ENCODE measurements around the gene PHLPP1.

The PHLPP1 gene

GRCh38 chr18:62773691-62774090 is 58.4 kb downstream of the PHLPP1 start:
- no peak overlapping the region for H3K9ac ChIP-seq (ENCODE audit: low read depth, low read length)
- peaks cover 39% of the 10 kb centered on the region for H3K4me1 ChIP-seq (ENCODE audit: insufficient read depth, low read length)
- no peak overlapping the region for H3K4me3 ChIP-seq (ENCODE audit: low read length)
- no peaks in the 10 kb centered on the region for H3K36me3 ChIP-seq (ENCODE audit: insufficient read depth, low read length)
- no peak overlapping the region; the same call in 1 of the 2 replicates for H3K27ac ChIP-seq (ENCODE audit: low read depth, low read length)
- 94% methylated on average over 1 of the region's 3 CpGs for WGBS
- no peaks in the 10 kb centered on the region for H3K9me3 ChIP-seq (ENCODE audit: insufficient read depth, low read depth, low read length)
- no peaks in the 10 kb centered on the region for H3K27me3 ChIP-seq (ENCODE audit: insufficient read depth, low read length)

DNA sequence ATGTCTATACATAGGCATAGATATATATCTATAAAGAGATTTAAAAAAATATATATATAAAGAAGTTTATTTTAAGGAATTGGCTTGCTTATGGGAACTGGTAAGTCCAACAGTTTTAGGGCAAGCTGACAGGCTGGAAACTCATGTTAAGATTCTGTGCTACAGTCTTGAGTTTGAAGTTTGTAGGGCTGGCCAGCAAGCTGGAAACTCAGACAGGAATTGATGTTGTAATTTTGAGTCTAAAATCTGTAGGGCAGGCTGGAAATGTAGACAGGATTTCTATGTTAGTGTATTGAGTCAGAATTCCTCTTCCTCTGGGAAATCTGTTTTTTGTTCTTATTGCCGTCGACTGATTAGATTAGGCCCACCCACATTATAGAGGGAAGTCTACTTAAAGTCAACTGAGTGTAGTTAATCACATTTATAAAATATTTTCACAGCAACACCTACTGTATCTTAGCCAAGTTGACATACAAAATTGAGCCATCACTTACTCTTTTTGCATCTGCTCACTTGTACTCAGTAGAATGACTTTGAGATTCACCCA is 60.8 kb downstream of the PHLPP1 start:
- no CpG with 5 or more reads among the region's 2 CpGs for WGBS
- H3K4me1 ChIP-seq (ENCODE audit: insufficient read depth, low read length) = peaks cover 63% of the 10 kb centered on the region
- H3K4me3 ChIP-seq (ENCODE audit: low read length) = no peak overlapping the region
- H3K9me3 ChIP-seq (ENCODE audit: insufficient read depth, low read depth, low read length) = no peaks in the 10 kb centered on the region
- H3K27ac ChIP-seq (ENCODE audit: low read depth, low read length) = no peak overlapping the region
- no peaks in the 10 kb centered on the region for H3K36me3 ChIP-seq (ENCODE audit: insufficient read depth, low read length)
- no peaks in the 10 kb centered on the region for H3K27me3 ChIP-seq (ENCODE audit: insufficient read depth, low read length)
- no peak overlapping the region for H3K9ac ChIP-seq (ENCODE audit: low read depth, low read length)

- no peaks in the 10 kb centered on the region for H3K36me3 ChIP-seq (ENCODE audit: insufficient read depth, low read length)
- H3K9me3 ChIP-seq (ENCODE audit: insufficient read depth, low read depth, low read length) = no peaks in the 10 kb centered on the region
- peaks cover 74% of the 10 kb centered on the region for H3K4me1 ChIP-seq (ENCODE audit: insufficient read depth, low read length)
- no peaks in the 10 kb centered on the region for H3K27me3 ChIP-seq (ENCODE audit: insufficient read depth, low read length)
- WGBS = 88% methylated on average over 1 of the region's 1 CpG
- H3K4me3 ChIP-seq (ENCODE audit: low read length) = no peak overlapping the region
- no peak overlapping the region for H3K9ac ChIP-seq (ENCODE audit: low read depth, low read length)
- H3K27ac ChIP-seq (ENCODE audit: low read depth, low read length) = no peak overlapping the region
These were observed 62.5 kb downstream of the PHLPP1 start for GRCh38 chr18:62777814-62778213.

DNA sequence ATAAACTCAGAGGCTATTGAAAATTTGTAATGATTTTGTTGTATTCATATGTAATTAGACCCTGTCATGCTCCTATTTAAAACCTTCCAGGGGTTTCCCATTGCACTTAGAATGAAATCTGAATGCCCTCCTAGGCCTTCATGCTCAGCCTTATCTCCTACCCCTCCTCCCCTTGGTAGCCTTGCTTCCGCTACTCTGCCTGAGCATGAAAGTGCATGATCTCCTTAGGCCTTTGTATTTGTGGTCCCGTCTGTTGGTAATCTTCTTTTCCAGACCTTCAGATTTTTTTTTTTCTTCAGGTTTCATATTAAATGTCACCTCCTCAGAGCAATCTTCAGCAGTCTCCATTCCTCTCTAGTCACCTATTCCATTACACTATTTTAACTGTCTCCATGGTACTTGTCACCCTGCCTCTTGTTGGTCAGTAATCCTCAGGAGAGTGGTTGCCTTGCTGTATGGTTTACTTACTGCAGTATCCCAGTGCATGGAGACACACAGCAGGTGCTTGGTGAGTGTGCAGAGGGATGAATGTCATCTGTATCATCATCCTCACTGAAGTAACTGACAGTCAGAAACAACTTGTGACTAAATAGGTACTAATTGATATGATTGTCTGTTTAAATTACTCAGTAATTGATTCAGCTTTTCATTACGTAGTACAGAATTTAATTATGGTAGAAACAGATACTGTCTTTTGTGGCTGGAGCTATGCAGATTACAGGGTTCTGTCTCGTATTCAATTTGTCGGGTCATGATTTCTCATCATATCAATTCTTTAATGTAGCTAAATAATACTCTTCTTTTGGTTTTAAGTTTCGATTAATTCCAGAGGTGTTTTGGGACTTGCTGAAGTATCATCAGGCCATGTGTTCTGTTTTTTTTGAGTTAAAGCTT is 63.9 kb downstream of the PHLPP1 start:
- H3K27me3 ChIP-seq (ENCODE audit: insufficient read depth, low read length) = no peaks in the 10 kb centered on the region
- H3K4me1 ChIP-seq (ENCODE audit: insufficient read depth, low read length) = peaks cover 69% of the 10 kb centered on the region
- H3K9me3 ChIP-seq (ENCODE audit: insufficient read depth, low read depth, low read length) = no peaks in the 10 kb centered on the region
- no peak overlapping the region for H3K4me3 ChIP-seq (ENCODE audit: low read length)
- H3K36me3 ChIP-seq (ENCODE audit: insufficient read depth, low read length) = no peaks in the 10 kb centered on the region
- WGBS = 67% methylated on average over 4 of the region's 6 CpGs
- peak overlapping the region; percentile 59 for H3K27ac ChIP-seq (ENCODE audit: low read depth, low read length)
- H3K9ac ChIP-seq (ENCODE audit: low read depth, low read length) = no peak overlapping the region

DNA sequence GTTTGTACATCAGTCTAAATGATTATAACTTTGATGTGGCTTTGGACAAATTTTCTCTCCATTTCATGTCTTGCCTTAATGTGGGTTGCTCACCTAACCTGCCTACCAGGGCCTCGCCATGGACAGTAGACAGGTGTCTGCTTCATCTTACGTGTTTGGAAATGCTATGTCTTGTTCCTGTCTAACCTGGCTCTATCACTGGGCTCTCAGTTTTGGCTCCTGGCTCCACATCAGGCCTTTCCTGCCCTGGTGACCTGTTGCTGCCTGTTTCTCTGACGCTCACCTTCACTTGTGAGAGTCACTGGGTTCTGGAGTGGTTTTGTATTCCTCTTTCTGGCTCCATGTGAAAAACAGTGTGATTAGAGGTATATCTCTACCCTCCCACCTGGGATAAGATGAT is 65.9 kb downstream of the PHLPP1 start:
- Histone ChIP-seq H3K27ac (ENCODE audit: low read depth, low read length) (no peak overlapping the region; the same call in 1 of the 2 replicates), H3K36me3 (ENCODE audit: insufficient read depth, low read length) (no peaks in the 10 kb centered on the region), H3K4me3 (ENCODE audit: low read length) (no peak overlapping the region), H3K27me3 (ENCODE audit: insufficient read depth, low read length) (no peaks in the 10 kb centered on the region), H3K9me3 (ENCODE audit: insufficient read depth, low read depth, low read length) (no peaks in the 10 kb centered on the region), H3K4me1 (ENCODE audit: insufficient read depth, low read length) (peaks cover 82% of the 10 kb centered on the region), H3K9ac (ENCODE audit: low read depth, low read length) (no peak overlapping the region)
- WGBS = 93% methylated on average over 3 of the region's 3 CpGs

- no peak overlapping the region for H3K27ac ChIP-seq (ENCODE audit: low read depth, low read length)
- no peaks in the 10 kb centered on the region for H3K9me3 ChIP-seq (ENCODE audit: insufficient read depth, low read depth, low read length)
- 95% methylated on average over 2 of the region's 2 CpGs for WGBS
- H3K4me1 ChIP-seq (ENCODE audit: insufficient read depth, low read length) = peaks cover 88% of the 10 kb centered on the region
- no peaks in the 10 kb centered on the region for H3K27me3 ChIP-seq (ENCODE audit: insufficient read depth, low read length)
- no peaks in the 10 kb centered on the region for H3K36me3 ChIP-seq (ENCODE audit: insufficient read depth, low read length)
- H3K9ac ChIP-seq (ENCODE audit: low read depth, low read length) = no peak overlapping the region
- no peak overlapping the region for H3K4me3 ChIP-seq (ENCODE audit: low read length)
These were observed 66.6 kb downstream of the PHLPP1 start for GRCh38 chr18:62781893-62782292.

DNA sequence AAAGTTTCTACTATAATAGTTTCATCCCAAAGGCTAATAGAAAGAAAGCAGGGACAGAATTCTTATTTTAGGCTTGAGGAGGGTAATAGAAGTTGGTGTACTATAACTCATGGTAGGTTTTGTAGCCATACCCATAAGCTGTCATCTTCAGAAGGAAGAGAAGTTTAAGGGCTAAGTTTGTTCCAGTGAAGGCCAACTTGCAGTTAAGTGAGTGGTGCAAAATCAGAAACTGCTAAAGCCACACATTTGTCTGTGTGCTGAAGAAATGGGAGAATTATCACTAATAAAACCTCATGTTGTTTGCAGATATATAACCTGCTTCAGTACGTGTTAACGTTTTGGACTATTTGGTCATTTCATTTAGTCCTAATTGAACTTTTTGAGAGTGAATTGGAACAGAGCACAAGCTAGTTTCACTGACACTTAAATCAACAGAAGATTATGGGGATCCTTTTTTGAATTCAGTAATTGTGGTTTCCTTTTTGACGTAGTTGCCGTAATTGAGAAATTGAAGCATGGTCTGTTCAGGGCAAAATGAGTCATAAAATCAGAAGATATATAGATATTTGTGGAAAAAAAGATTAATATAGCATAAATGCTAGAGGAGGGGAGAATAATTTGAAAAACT is 69.1 kb downstream of the PHLPP1 start:
- Histone ChIP-seq H3K4me3 (ENCODE audit: low read length) (no peak overlapping the region), H3K9me3 (ENCODE audit: insufficient read depth, low read depth, low read length) (no peaks in the 10 kb centered on the region), H3K9ac (ENCODE audit: low read depth, low read length) (no peak overlapping the region), H3K27ac (ENCODE audit: low read depth, low read length) (no peak overlapping the region), H3K4me1 (ENCODE audit: insufficient read depth, low read length) (peaks cover 94% of the 10 kb centered on the region), H3K36me3 (ENCODE audit: insufficient read depth, low read length) (no peaks in the 10 kb centered on the region), H3K27me3 (ENCODE audit: insufficient read depth, low read length) (no peaks in the 10 kb centered on the region)
- WGBS = 95% methylated on average over 4 of the region's 4 CpGs

- H3K4me3 ChIP-seq (ENCODE audit: low read length) = no peak overlapping the region
- peaks cover 94% of the 10 kb centered on the region for H3K4me1 ChIP-seq (ENCODE audit: insufficient read depth, low read length)
- H3K27ac ChIP-seq (ENCODE audit: low read depth, low read length) = no peak overlapping the region
- H3K36me3 ChIP-seq (ENCODE audit: insufficient read depth, low read length) = no peaks in the 10 kb centered on the region
- no peaks in the 10 kb centered on the region for H3K9me3 ChIP-seq (ENCODE audit: insufficient read depth, low read depth, low read length)
- no peaks in the 10 kb centered on the region for H3K27me3 ChIP-seq (ENCODE audit: insufficient read depth, low read length)
- H3K9ac ChIP-seq (ENCODE audit: low read depth, low read length) = no peak overlapping the region
- WGBS = 59% methylated on average over 2 of the region's 3 CpGs
These were observed 69.6 kb downstream of the PHLPP1 start for GRCh38 chr18:62784966-62785413.

DNA sequence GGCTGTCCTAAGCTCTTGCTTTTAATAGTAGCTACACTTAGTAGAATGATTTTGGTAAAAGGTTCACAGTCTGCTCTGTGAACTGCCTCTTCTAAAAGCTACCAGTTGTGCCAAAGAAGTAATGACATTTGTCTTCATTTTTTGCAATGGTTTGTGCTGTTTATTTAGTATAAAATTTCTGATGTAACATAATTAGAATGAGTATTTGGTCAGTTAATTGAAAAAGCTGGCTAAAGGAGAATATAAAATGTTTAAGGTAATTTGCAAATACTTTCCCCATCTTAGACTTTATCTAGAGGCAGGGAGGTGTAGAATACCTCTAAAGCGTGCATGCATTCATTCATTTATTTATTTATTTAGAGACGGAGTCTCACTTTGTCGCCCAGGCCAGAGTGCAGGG is 71.3 kb downstream of the PHLPP1 start:
- Histone ChIP-seq H3K9ac (ENCODE audit: low read depth, low read length) (no peak overlapping the region), H3K27me3 (ENCODE audit: insufficient read depth, low read length) (no peaks in the 10 kb centered on the region), H3K4me3 (ENCODE audit: low read length) (no peak overlapping the region), H3K4me1 (ENCODE audit: insufficient read depth, low read length) (peaks cover 94% of the 10 kb centered on the region), H3K9me3 (ENCODE audit: insufficient read depth, low read depth, low read length) (no peaks in the 10 kb centered on the region), H3K36me3 (ENCODE audit: insufficient read depth, low read length) (no peaks in the 10 kb centered on the region), H3K27ac (ENCODE audit: low read depth, low read length) (no peak overlapping the region)
- WGBS = 100% methylated on average over 2 of the region's 3 CpGs

DNA sequence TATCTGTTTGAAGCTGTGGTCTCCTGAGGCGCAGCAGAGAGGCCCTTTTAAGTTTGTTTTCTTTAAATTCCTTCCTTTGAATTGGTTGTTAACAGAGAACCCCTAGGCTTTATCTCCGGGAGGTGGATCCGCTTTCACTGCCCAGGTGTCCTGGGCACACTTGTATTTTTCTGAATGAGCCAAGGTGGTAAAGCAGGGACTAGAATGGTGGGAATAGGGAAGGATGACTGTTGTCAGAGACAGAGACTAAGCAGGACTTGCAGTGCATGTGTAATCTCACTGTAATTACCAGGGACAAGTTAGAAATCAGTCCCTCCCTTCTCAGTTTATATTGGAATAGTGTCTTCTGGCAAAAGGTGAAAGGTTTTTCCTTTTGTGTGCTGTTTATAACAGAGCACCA is 72.8 kb downstream of the PHLPP1 start:
- Histone ChIP-seq H3K9me3 (ENCODE audit: insufficient read depth, low read depth, low read length) (no peaks in the 10 kb centered on the region), H3K4me3 (ENCODE audit: low read length) (0 out of 2 replicates have a peak overlapping the region, but pooled peaks have one; percentile 0), H3K36me3 (ENCODE audit: insufficient read depth, low read length) (no peaks in the 10 kb centered on the region), H3K9ac (ENCODE audit: low read depth, low read length) (no peak overlapping the region), H3K4me1 (ENCODE audit: insufficient read depth, low read length) (peaks cover 90% of the 10 kb centered on the region), H3K27me3 (ENCODE audit: insufficient read depth, low read length) (no peaks in the 10 kb centered on the region), H3K27ac (ENCODE audit: low read depth, low read length) (peak overlapping the region; percentile 14; the same call in 1 of the 2 replicates)
- 21% methylated on average over 3 of the region's 3 CpGs for WGBS

GRCh38 chr18:62788876-62789275 is 73.5 kb downstream of the PHLPP1 start:
- H3K27me3 ChIP-seq (ENCODE audit: insufficient read depth, low read length) = no peaks in the 10 kb centered on the region
- no peaks in the 10 kb centered on the region for H3K9me3 ChIP-seq (ENCODE audit: insufficient read depth, low read depth, low read length)
- H3K9ac ChIP-seq (ENCODE audit: low read depth, low read length) = no peak overlapping the region

More at GRCh38 chr18:62788876-62789275, 73.5 kb downstream of the PHLPP1 start:
- H3K4me1 ChIP-seq (ENCODE audit: insufficient read depth, low read length) = peaks cover 93% of the 10 kb centered on the region
- 55% methylated on average over 3 of the region's 3 CpGs for WGBS
- no peak overlapping the region for H3K27ac ChIP-seq (ENCODE audit: low read depth, low read length)
- no peaks in the 10 kb centered on the region for H3K36me3 ChIP-seq (ENCODE audit: insufficient read depth, low read length)
- H3K4me3 ChIP-seq (ENCODE audit: low read length) = no peak overlapping the region
